Smooth muscle cell (in vitro differentiated cells): ENCODE measurements around the gene COL4A2. TPM values are rescaled to one million over a fixed set of nuclear protein-coding genes. Genes with fewer than 3 reads are reported as not detected.

Experiments used
- DNase-seq: peaks from one replicate; lab custom pipeline; 2025; ENCODE audit not compliant: unreplicated experiment; lab: John Stamatoyannopoulos, UW
- H2AFZ ChIP-seq: fragments of 200-600 bp; sonication (generic); 2 replicates; pipeline ENCODE4 v1.6.0; 2016; ENCODE audit warnings: antibody characterized with exemption, low read depth, mild to moderate bottlenecking
- H3F3A ChIP-seq: fragments of 200-600 bp; sonication (generic); 2 replicates; pipeline ENCODE4 v1.6.0; 2017; ENCODE audit warnings: antibody characterized with exemption, low read depth
- H3K27ac ChIP-seq: fragments of 200-600 bp; sonication (generic); 2 replicates; pipeline ENCODE4 v1.5.1; 2016; ENCODE audit warnings: low read depth, mild to moderate bottlenecking
- H3K27me3 ChIP-seq: fragments of 200-600 bp; sonication (generic); 2 replicates; pipeline ENCODE4 v1.6.1; 2016; ENCODE audit warnings: low read depth, mild to moderate bottlenecking
- H3K36me3 ChIP-seq: fragments of 200-600 bp; sonication (generic); 2 replicates; pipeline ENCODE4 v1.5.1; 2016; ENCODE audit warnings: low read depth
- H3K4me1 ChIP-seq: fragments of 200-600 bp; sonication (generic); 2 replicates; pipeline ENCODE4 v1.5.1; 2016; ENCODE audit warnings: low read depth
- H3K4me2 ChIP-seq: fragments of 200-600 bp; sonication (generic); 2 replicates; pipeline ENCODE4 v1.6.0; 2016; ENCODE audit warnings: mild to moderate bottlenecking
- H3K4me3 ChIP-seq: fragments of 200-600 bp; sonication (generic); 2 replicates; pipeline ENCODE4 v1.5.1; 2016; ENCODE audit warnings: mild to moderate bottlenecking
- H3K79me2 ChIP-seq: fragments of 200-600 bp; sonication (generic); 2 replicates; pipeline ENCODE4 v1.6.0; 2016; ENCODE audit warnings: low read depth, mild to moderate bottlenecking
- H3K9ac ChIP-seq: fragments of 200-600 bp; sonication (generic); 2 replicates; pipeline ENCODE4 v1.6.0; 2016; ENCODE audit warnings: low read depth
- H3K9me3 ChIP-seq: fragments of 200-600 bp; sonication (generic); replicated peaks from 2 replicates; pipeline ENCODE4 v1.5.1; 2016; ENCODE audit warnings: low read depth
- H4K20me1 ChIP-seq: fragments of 200-600 bp; sonication (generic); 2 replicates; pipeline ENCODE4 v1.6.0; 2016; ENCODE audit warnings: low read depth
- CTCF ChIP-seq: fragments of 200-600 bp; sonication (generic); IDR thresholded peaks from 2 replicates; pipeline ENCODE4 v1.5.1; 2017; ENCODE audit warnings: borderline replicate concordance, mild to moderate bottlenecking, antibody characterized with exemption; ENCODE audit not compliant: insufficient read depth, poor library complexity, severe bottlenecking
- WGBS: methylation state at CpG from one replicate; pipeline ENCODE4 v1.1.7; 2016; ENCODE audit warnings: low lambda C conversion rate; 5-methylcytosine and 5-hydroxymethylcytosine counted together
- polyA plus RNA-seq: library from polyadenylated mRNA; unstranded; fragments of >200 nt; fragmentation: Nextera tagmentation; extraction: Ambion mirVana; gene quantifications from 2 replicates; pipeline ENCODE4 v1.2.1, GENCODE V29; 2016
- total RNA-seq: library from RNA; depleted of rRNA; stranded (reverse); fragments of >200 nt; gene quantifications from 2 replicates; pipeline ENCODE4 v1.2.3, GENCODE V29; 2014

Gene COL4A2
- total and polyA plus RNA-seq, 2 experiments from 2014 or later: 1,456 to 2,786 TPM

GRCh38 chr13:110447058-110447511 lies 140.0 kb downstream of the COL4A2 start:
- H3K27me3 ChIP-seq: no peaks in the 10 kb centered on the region
- no peak overlapping the region for H2AFZ ChIP-seq
- H3K79me2 ChIP-seq: peaks cover 14% of the 10 kb centered on the region
- DNase-seq: no peak
- peak overlapping the region; percentile 70 for H3K4me2 ChIP-seq
- H3F3A ChIP-seq: peaks cover 94% of the 10 kb centered on the region
- WGBS: 46% methylated on average over 12 of the region's 12 CpGs
- peaks cover 9% of the 10 kb centered on the region for H3K36me3 ChIP-seq
- no peak overlapping the region for H3K4me3 ChIP-seq
- no peaks in the 10 kb centered on the region for H3K4me1 ChIP-seq
- peak overlapping the region; percentile 69 for H3K27ac ChIP-seq
- no peaks in the 10 kb centered on the region for H3K9me3 ChIP-seq
- H3K9ac ChIP-seq: no peak overlapping the region
- peaks cover 43% of the 10 kb centered on the region for H4K20me1 ChIP-seq
- TF ChIP-seq CTCF: no peak

DNA sequence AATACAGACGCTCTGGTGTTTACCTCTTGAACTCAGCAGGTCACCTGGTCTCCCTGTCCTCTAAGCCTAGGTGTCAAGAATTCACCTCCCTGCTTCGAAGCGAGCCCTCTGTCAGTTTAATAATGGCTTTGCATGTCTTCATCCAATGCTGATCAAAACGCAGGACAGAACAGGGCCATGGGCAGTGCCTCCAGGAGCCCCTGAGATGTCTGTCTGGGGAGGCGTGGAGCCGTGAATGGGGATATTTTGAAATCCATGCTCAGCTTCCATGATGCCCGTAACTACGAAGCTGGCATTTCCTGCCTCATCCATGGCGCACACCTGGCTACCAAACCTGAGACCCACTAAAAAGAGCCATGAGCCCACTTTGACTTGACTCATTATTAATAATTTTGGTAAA lies 140.7 kb downstream of the COL4A2 start:
- peaks cover 8% of the 10 kb centered on the region for H3K36me3 ChIP-seq
- peaks cover 19% of the 10 kb centered on the region for H3K79me2 ChIP-seq
- DNase-seq: no peak
- H3K27ac ChIP-seq: peak overlapping the region; percentile 69
- H2AFZ ChIP-seq: no peak overlapping the region
- H3K4me3 ChIP-seq: no peak overlapping the region
- 81% methylated on average over 9 of the region's 9 CpGs for WGBS
- H3K4me2 ChIP-seq: peak overlapping the region; percentile 70
- H3K9me3 ChIP-seq: no peaks in the 10 kb centered on the region
- H3K27me3 ChIP-seq: no peaks in the 10 kb centered on the region
- no peak for TF ChIP-seq CTCF
- H3K9ac ChIP-seq: no peak overlapping the region
- H3F3A ChIP-seq: peaks cover 91% of the 10 kb centered on the region
- no peaks in the 10 kb centered on the region for H3K4me1 ChIP-seq
- peaks cover 41% of the 10 kb centered on the region for H4K20me1 ChIP-seq

- TF ChIP-seq CTCF: no peak
- no peaks in the 10 kb centered on the region for H3K9me3 ChIP-seq
- no peak for DNase-seq
- no peak overlapping the region for H3K9ac ChIP-seq
- H3K4me2 ChIP-seq: peak overlapping the region; percentile 70
- H3K4me3 ChIP-seq: no peak overlapping the region
- peaks cover 20% of the 10 kb centered on the region for H3K79me2 ChIP-seq
- no peak overlapping the region for H2AFZ ChIP-seq
- WGBS: 26% methylated on average over 8 of the region's 8 CpGs
- no peaks in the 10 kb centered on the region for H3K27me3 ChIP-seq
- H3K36me3 ChIP-seq: peaks cover 6% of the 10 kb centered on the region
- H4K20me1 ChIP-seq: peaks cover 37% of the 10 kb centered on the region
- no peaks in the 10 kb centered on the region for H3K4me1 ChIP-seq
- H3K27ac ChIP-seq: peak overlapping the region; percentile 69
- peaks cover 91% of the 10 kb centered on the region for H3F3A ChIP-seq
These were observed 141.1 kb downstream of the COL4A2 start for GRCh38 chr13:110448230-110448629.

- Histone ChIP-seq H3K27me3 (no peaks in the 10 kb centered on the region), H3K9me3 (no peaks in the 10 kb centered on the region), H3K4me3 (no peak overlapping the region), H3F3A (peaks cover 92% of the 10 kb centered on the region), H3K27ac (peak overlapping the region; percentile 69), H3K4me1 (peaks cover under 1% of the 10 kb centered on the region), H3K36me3 (peaks cover 6% of the 10 kb centered on the region), H3K9ac (no peak overlapping the region), H2AFZ (no peak overlapping the region), H3K79me2 (peaks cover 20% of the 10 kb centered on the region), H3K4me2 (no peak overlapping the region), H4K20me1 (peaks cover 38% of the 10 kb centered on the region)
- WGBS: 84% methylated on average over 12 of the region's 12 CpGs
- DNase-seq: no peak
- TF ChIP-seq CTCF: no peak
These were observed 141.6 kb downstream of the COL4A2 start for GRCh38 chr13:110448677-110449076.
